ENCODE measurements around the gene PATJ. TPM values are rescaled to one million over a fixed set of nuclear protein-coding genes. Genes with fewer than 3 reads are reported as not detected.

The PATJ gene
- total and polyA plus RNA-seq, 2 donors (not counting 3 experiments of a cell fraction or from before 2014, with no cell fraction given), result 1.1 to 3.0 TPM

GRCh38 chr1:61904354-61904753 is 162.1 kb downstream of the PATJ start:
- H2AFZ ChIP-seq (ENCODE audit: low read depth, low read length), result no peak overlapping the region
- intact Hi-C loops (cut with micrococcal nuclease), result no loop called here
- H3K9me1 ChIP-seq (replicated peaks; ENCODE audit: control insufficient read depth, extremely low read depth, insufficient read depth, low read length), result no peaks in the 10 kb centered on the region
- no peak for DNase-seq (ENCODE audit: low read depth, low spot score)
- no peaks in the 10 kb centered on the region for H3K4me1 ChIP-seq (ENCODE audit: control insufficient read depth, extremely low read depth, insufficient read depth, low read length)
- no peaks in the 10 kb centered on the region for H3K79me2 ChIP-seq (ENCODE audit: control insufficient read depth, insufficient read depth, low read length)
- no peak for TF ChIP-seq JUN (IDR thresholded peaks at IDR 0.05; ENCODE audit: borderline replicate concordance, insufficient read depth, insufficient read length, low read depth)
- TF ChIP-seq EZH2 (IDR thresholded peaks at IDR 0.05; ENCODE audit: borderline replicate concordance, low read depth, low read length, severe bottlenecking), result no peak
- no peak for TF ChIP-seq POLR2A (IDR thresholded peaks at IDR 0.05; ENCODE audit: low read depth, low read length)
- no peak for TF ChIP-seq MYC (IDR thresholded peaks at IDR 0.05; ENCODE audit: low read depth, low read length)
- TF ChIP-seq POLR2AphosphoS5 (IDR thresholded peaks at IDR 0.05; ENCODE audit: insufficient read depth, low read depth, low read length), result no peak
- no peak for TF ChIP-seq GATA2 (IDR thresholded peaks at IDR 0.05; ENCODE audit: insufficient read depth, insufficient read length, low read depth, low read length)
- TF ChIP-seq CTCF (IDR thresholded peaks at IDR 0.05; ENCODE audit: extremely low read depth in 1 of 2, insufficient read depth in 1 of 2, low read depth in 1 of 2, low read length in 2 of 2), result no peak
- TF ChIP-seq, protein P1, sequence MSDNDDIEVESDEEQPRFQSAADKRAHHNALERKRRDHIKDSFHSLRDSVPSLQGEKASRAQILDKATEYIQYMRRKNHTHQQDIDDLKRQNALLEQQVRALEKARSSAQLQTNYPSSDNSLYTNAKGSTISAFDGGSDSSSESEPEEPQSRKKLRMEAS (IDR thresholded peaks at IDR 0.05; ENCODE audit: insufficient read depth, insufficient read length), result no peak
- no peak for TF ChIP-seq FOS (IDR thresholded peaks at IDR 0.05; ENCODE audit: borderline replicate concordance, insufficient read depth, low read length)
- ChIA-PET CTCF (no interaction called here), POLR2A (no interaction called here)
- H3K4me2 ChIP-seq (ENCODE audit: insufficient read depth, low read length), result no peak overlapping the region
- no peak overlapping the region for H3K4me3 ChIP-seq (replicated peaks in 1 of 3; ENCODE audit: insufficient read depth in 1 of 3, low read depth in 1 of 3, low read length in 3 of 3)
- no peaks in the 10 kb centered on the region for H4K20me1 ChIP-seq (replicated peaks; ENCODE audit: control insufficient read depth, extremely low read depth, insufficient read depth, low read length)
- no peaks in the 10 kb centered on the region for H3K27me3 ChIP-seq (ENCODE audit: control insufficient read depth in 2 of 2, insufficient read depth in 2 of 2, low read length in 2 of 2)
- no peaks in the 10 kb centered on the region for H3K9me3 ChIP-seq (replicated peaks; ENCODE audit: control insufficient read depth, insufficient read depth, low read length)
- FAIRE-seq, result no peak
- BruUV-seq (replicated peaks), result no TSS peak
- H3K9ac ChIP-seq (replicated peaks; ENCODE audit: extremely low read depth, insufficient read depth, low read length), result no peak overlapping the region
- no peak overlapping the region for H3K27ac ChIP-seq (ENCODE audit: insufficient read depth, low read depth, low read length)
- dilution Hi-C loops (cut with MboI; ENCODE audit: extremely low pct_ligation_motif_present, low sequenced_read_pairs), result no loop called here
- H3K36me3 ChIP-seq (ENCODE audit: control insufficient read depth in 2 of 2, extremely low read depth in 1 of 2, insufficient read depth in 2 of 2, low read length in 2 of 2), result no peaks in the 10 kb centered on the region

All from endothelial cell of umbilical vein (primary cell).